ENCODE data around the gene DPP6.

Gene DPP6

DNA sequence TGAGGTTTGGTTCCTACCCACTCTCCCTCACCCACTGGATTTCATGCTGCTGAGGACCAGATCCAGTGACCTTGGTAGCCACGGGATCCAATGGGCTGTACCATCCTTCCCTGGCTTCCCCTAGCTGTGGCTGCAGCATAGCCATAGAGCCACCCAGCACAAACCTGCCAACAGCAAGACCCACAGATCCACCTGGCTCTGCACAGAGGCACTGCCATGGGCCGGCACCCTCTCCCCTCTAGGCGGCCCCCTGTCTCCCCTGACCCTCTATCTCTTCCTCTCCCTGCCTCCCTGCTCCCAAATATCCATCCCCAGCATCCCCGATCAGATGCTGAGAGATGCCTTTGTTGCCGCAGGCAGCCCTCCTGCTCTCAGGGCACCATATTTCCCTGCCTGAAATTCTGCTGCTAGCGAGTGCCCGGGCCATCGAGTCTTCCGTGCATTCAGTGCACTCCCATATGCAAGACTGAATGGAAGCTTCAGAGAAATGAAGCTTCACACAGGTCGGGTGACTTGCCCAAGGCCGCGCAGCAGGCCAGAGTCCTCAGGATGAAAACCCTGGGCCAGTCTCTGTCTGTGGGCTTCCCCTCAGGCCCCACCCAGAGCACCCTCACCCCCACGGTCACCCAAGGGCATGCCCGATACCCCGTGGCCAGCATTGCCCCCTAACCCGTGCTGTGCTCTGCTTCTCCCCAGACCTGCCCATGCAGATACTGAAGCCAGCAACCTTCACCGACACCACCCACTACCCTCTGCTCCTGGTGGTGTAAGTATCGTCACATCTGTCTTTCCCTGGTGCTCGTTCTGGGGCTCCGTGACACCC, 819.9 kb downstream of the DPP6 start:
- TF ChIP-seq, protein P1, sequence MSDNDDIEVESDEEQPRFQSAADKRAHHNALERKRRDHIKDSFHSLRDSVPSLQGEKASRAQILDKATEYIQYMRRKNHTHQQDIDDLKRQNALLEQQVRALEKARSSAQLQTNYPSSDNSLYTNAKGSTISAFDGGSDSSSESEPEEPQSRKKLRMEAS (IDR thresholded peaks at IDR 0.05) = no peak
- TF ChIP-seq TEAD4 (IDR thresholded peaks at IDR 0.05) (no peak), EP300 (IDR thresholded peaks at IDR 0.05; ENCODE audit: borderline replicate concordance) (no peak), NFIC (IDR thresholded peaks at IDR 0.05) (no peak), EGR1 (IDR thresholded peaks at IDR 0.05) (no peak), RAD21 (IDR thresholded peaks at IDR 0.05; ENCODE audit: low read depth) (no peak)

DNA sequence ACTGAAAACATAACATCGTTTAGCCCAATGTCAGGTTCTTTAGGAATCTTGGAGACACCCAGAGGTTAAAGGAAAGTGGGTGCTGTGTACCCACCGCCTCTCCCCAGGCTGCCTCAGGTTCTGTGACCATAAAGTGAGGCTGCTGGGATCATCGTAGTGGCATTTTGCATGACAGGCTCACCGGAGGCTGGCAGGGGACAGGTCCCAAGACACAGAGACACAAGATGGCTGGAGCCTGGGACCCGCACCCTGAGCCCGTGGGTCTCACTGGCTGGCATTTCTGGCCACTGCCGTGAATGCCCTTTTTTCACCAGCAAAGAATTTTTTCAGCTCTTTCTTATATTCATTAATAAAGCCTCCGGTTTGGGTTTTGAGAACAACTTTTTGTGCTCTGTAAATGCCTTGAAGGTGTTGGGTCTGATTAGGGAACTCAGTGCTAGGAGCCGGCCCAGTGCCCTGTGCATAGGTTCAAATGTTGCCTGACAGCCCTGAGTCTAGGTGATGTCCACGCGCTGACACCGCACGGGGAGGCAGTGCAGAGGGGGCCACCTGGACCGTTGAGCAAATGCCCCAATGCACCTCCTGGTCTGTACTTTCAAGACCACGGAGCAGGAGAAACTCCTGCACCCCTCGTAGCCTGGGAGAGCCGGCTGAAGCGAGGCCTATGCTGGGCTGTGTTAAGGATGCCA, 820.8 kb downstream of the DPP6 start:
- TF ChIP-seq TCF12 (IDR thresholded peaks at IDR 0.05; ENCODE audit: low read depth) (no peak), TEAD4 (IDR thresholded peaks at IDR 0.05) (no peak), CEBPB (IDR thresholded peaks at IDR 0.05) (no peak), FOXM1 (IDR thresholded peaks at IDR 0.05; ENCODE audit: borderline replicate concordance, low read depth) (no peak), EP300 (IDR thresholded peaks at IDR 0.05; ENCODE audit: borderline replicate concordance) (no peak), CREB1 (IDR thresholded peaks at IDR 0.05; ENCODE audit: low read depth) (no peak), YY1 (IDR thresholded peaks at IDR 0.05; ENCODE audit: low read depth) (no peak), ZBTB7A (IDR thresholded peaks at IDR 0.05; ENCODE audit: low read depth) (no peak), RAD21 (IDR thresholded peaks at IDR 0.05; ENCODE audit: low read depth) (no peak), EGR1 (IDR thresholded peaks at IDR 0.05) (no peak), NFIC (IDR thresholded peaks at IDR 0.05) (no peak)
- TF ChIP-seq, protein P1 (IDR thresholded peaks at IDR 0.05) = no peak
- TF ChIP-seq, protein P2, sequence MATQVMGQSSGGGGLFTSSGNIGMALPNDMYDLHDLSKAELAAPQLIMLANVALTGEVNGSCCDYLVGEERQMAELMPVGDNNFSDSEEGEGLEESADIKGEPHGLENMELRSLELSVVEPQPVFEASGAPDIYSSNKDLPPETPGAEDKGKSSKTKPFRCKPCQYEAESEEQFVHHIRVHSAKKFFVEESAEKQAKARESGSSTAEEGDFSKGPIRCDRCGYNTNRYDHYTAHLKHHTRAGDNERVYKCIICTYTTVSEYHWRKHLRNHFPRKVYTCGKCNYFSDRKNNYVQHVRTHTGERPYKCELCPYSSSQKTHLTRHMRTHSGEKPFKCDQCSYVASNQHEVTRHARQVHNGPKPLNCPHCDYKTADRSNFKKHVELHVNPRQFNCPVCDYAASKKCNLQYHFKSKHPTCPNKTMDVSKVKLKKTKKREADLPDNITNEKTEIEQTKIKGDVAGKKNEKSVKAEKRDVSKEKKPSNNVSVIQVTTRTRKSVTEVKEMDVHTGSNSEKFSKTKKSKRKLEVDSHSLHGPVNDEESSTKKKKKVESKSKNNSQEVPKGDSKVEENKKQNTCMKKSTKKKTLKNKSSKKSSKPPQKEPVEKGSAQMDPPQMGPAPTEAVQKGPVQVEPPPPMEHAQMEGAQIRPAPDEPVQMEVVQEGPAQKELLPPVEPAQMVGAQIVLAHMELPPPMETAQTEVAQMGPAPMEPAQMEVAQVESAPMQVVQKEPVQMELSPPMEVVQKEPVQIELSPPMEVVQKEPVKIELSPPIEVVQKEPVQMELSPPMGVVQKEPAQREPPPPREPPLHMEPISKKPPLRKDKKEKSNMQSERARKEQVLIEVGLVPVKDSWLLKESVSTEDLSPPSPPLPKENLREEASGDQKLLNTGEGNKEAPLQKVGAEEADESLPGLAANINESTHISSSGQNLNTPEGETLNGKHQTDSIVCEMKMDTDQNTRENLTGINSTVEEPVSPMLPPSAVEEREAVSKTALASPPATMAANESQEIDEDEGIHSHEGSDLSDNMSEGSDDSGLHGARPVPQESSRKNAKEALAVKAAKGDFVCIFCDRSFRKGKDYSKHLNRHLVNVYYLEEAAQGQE (IDR thresholded peaks at IDR 0.05; ENCODE audit: low read depth) = no peak
- TF ChIP-seq, protein P3, sequence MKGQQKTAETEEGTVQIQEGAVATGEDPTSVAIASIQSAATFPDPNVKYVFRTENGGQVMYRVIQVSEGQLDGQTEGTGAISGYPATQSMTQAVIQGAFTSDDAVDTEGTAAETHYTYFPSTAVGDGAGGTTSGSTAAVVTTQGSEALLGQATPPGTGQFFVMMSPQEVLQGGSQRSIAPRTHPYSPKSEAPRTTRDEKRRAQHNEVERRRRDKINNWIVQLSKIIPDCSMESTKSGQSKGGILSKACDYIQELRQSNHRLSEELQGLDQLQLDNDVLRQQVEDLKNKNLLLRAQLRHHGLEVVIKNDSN (IDR thresholded peaks at IDR 0.05) = no peak

DNA sequence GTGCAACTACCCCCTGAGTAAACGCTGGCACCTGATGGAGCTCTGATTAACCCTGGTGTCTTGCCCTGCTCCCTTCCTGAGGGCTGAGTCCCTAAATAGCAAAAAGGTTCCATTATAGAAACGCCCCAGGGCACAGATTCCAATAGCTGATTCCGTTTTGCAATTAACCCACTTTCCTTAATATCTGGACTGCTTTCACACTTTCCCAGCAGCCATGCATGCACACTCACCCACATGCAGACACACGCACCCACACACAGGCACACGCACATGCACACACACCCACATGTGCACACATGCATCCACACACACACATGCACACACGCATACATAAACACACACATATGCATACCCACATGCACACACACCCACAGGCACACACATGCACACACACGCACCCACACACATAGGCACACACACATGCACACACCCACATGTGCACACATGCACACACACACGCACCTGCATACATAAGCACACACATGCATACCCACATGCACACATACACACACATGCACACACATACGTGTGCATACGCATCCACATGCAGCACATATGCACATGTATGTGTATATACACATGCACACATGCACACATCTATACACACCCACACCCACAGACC, 821.4 kb downstream of the DPP6 start:
- no peak for TF ChIP-seq EGR1 (IDR thresholded peaks at IDR 0.05)
- no peak for TF ChIP-seq TCF12 (IDR thresholded peaks at IDR 0.05; ENCODE audit: low read depth)
- TF ChIP-seq TEAD4 (IDR thresholded peaks at IDR 0.05) = no peak
- no peak for TF ChIP-seq FOXM1 (IDR thresholded peaks at IDR 0.05; ENCODE audit: borderline replicate concordance, low read depth)
- TF ChIP-seq, protein P2 (IDR thresholded peaks at IDR 0.05; ENCODE audit: low read depth) = no peak
- TF ChIP-seq, protein P3 (IDR thresholded peaks at IDR 0.05) = no peak
- no peak for TF ChIP-seq CREB1 (IDR thresholded peaks at IDR 0.05; ENCODE audit: low read depth)

DNA sequence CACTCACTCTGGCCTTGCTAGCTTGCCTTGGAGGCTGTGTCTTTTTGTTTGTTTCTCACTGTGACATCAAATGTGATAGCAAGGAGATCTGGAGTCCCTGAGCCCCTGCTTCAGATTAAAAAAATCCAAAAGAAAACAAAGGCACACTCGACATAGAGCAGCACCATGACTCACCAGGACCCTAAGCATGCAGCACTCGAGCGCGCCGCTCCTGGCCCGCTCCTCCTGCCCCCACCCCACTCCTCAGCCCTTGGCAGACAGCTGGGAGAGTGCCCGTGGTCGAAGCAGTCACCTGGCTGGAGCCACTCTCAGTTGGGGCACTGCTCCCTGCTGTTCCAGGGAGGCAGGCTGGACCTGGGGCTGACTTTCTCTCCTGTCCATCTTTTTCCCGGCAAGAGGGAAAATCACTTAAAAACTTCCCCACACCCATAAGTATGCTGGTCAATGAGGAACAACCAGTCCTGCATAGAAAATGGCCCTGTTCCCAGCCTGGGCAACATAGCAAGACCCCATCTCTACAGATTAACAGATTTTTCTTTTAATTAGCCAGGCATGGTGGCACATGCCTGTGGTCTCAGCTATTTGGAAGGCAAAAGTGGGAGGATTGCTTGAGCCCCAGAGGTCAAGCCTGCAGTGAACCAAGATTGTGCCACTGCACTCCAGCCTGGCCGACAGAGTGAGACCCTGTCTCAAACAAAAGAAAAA, 822.4 kb downstream of the DPP6 start:
- no peak for TF ChIP-seq CREB1 (IDR thresholded peaks at IDR 0.05; ENCODE audit: low read depth)
- TF ChIP-seq, protein P3 (IDR thresholded peaks at IDR 0.05) = no peak
- no peak for TF ChIP-seq CEBPB (IDR thresholded peaks at IDR 0.05)
- no peak for TF ChIP-seq TAF1 (IDR thresholded peaks at IDR 0.05; ENCODE audit: low read depth)
- no peak for TF ChIP-seq ZBTB7A (IDR thresholded peaks at IDR 0.05; ENCODE audit: low read depth)
- no peak for TF ChIP-seq FOXM1 (IDR thresholded peaks at IDR 0.05; ENCODE audit: borderline replicate concordance, low read depth)
- TF ChIP-seq EGR1 (IDR thresholded peaks at IDR 0.05) = no peak
- TF ChIP-seq EP300 (IDR thresholded peaks at IDR 0.05; ENCODE audit: borderline replicate concordance) = no peak
- TF ChIP-seq, protein P1 (IDR thresholded peaks at IDR 0.05) = no peak
- no peak for TF ChIP-seq RAD21 (IDR thresholded peaks at IDR 0.05; ENCODE audit: low read depth)
- TF ChIP-seq TEAD4 (IDR thresholded peaks at IDR 0.05) = no peak
- TF ChIP-seq NFIC (IDR thresholded peaks at IDR 0.05) = no peak
- TF ChIP-seq, protein P2 (IDR thresholded peaks at IDR 0.05; ENCODE audit: low read depth) = no peak
- no peak for TF ChIP-seq TCF12 (IDR thresholded peaks at IDR 0.05; ENCODE audit: low read depth)
- no peak for TF ChIP-seq YY1 (IDR thresholded peaks at IDR 0.05; ENCODE audit: low read depth)

Measured in Ishikawa (cell line).